Heart left ventricle (tissue), 16 donors: ENCODE results near the gene OXTR. TPM values are rescaled to one million over a fixed set of nuclear protein-coding genes. Genes with fewer than 3 reads are reported as not detected.

ENCODE experiments used
- ATAC-seq, 4 donors: fragments of 200-7000 bp; cut with Tn5 transposase; one replicate each; pipeline ENCODE4 v1.9.1; 2020 to 2022; ENCODE audit warnings: moderate library complexity in 4 of 4, mild to moderate bottlenecking in 3 of 4, moderate number of reproducible peaks in 1 of 4
- DNase-seq, 5 donors: peaks; one replicate each; pipeline ENCODE4 v3.0.0-alpha.2; 2020
- H3K27ac ChIP-seq, 12 donors: fragments of 200-600 bp; sonication (generic) in 4 of 12; one replicate each; pipeline versions ENCODE4 v1.5.0 to v1.8.0; 2016 to 2022; ENCODE audit warnings: mild to moderate bottlenecking in 2 of 12
- H3K27me3 ChIP-seq, 9 donors: fragments of 200-600 bp; sonication (generic) in 2 of 9; one replicate each; pipeline versions ENCODE4 v1.5.1 to v1.8.0; 2016 to 2022; ENCODE audit warnings: mild to moderate bottlenecking in 3 of 9
- H3K36me3 ChIP-seq, 9 donors: fragments of 200-600 bp; sonication (generic) in 2 of 9; one replicate each; pipeline versions ENCODE4 v1.5.0 to v1.8.0; 2018 to 2022; ENCODE audit warnings: mild to moderate bottlenecking in 2 of 9
- H3K4me1 ChIP-seq, 12 donors: fragments of 200-600 bp; sonication (generic) in 4 of 12; one replicate each; pipeline versions ENCODE4 v1.5.0 to v1.8.0; 2016 to 2022; ENCODE audit warnings: mild to moderate bottlenecking in 3 of 12
- H3K4me3 ChIP-seq, 12 donors: fragments of 200-600 bp; sonication (generic) in 4 of 12; one replicate each; pipeline versions ENCODE4 v1.5.0 to v1.8.0; 2017 to 2022; ENCODE audit warnings: mild to moderate bottlenecking in 9 of 12, moderate library complexity in 4 of 12
- H3K9me3 ChIP-seq, 12 donors: fragments of 200-600 bp; sonication (generic) in 4 of 12; one replicate each; pipeline versions ENCODE4 v1.5.0 to v1.8.0; 2016 to 2022; ENCODE audit warnings: mild to moderate bottlenecking in 1 of 12
- CTCF ChIP-seq, 12 donors: fragments of 200-600 bp; sonication (generic) in 4 of 12; IDR thresholded peaks; one replicate each; pipeline versions ENCODE4 v1.5.0 to v1.8.0; 2018 to 2022; ENCODE audit warnings: antibody characterized with exemption in 12 of 12, mild to moderate bottlenecking in 5 of 12
- POLR2A ChIP-seq, 2 donors: fragments of 450-650 bp; IDR thresholded peaks; one replicate each; pipeline ENCODE4 v1.6.1; 2017; ENCODE audit warnings: antibody characterized with exemption in 2 of 2, mild to moderate bottlenecking in 2 of 2, moderate library complexity in 2 of 2
- WGBS, 4 donors: extraction: QIAGEN DNeasy Blood & Tissue Kit in 2 of 4; methylation state at CpG; one replicate each; pipeline versions ENCODE4 v1.1.5 to v1.1.7; 2013 to 2018; 5-methylcytosine and 5-hydroxymethylcytosine counted together
- intact Hi-C, 10 donors: fragments of 100-400 bp; cut with DNase I; formaldehyde crosslinking; loops; one replicate each; pipeline versions ENCODE4 v1.11.1 to v1.14.2; 2022
- polyA plus RNA-seq, 2 donors: library from polyadenylated mRNA; stranded (reverse); fragments of 200-250 nt; gene quantifications; one replicate each; pipeline ENCODE4 v1.2.3, GENCODE V29; 2013
- total RNA-seq, 9 donors: library from RNA; depleted of rRNA in 2 of 9; stranded (reverse); fragments of >200 nt in 2 of 9; fragmentation: NEBNext Ultra II Directional in 3 of 9; extraction: Animal tissue kit (Norgen Biotek cat#: 25700) in 3 of 9; gene quantifications; one replicate each; pipeline versions ENCODE4 v1.1.0 to v1.2.4, GENCODE V29; 2016 to 2023
- donor health status: ischemic (EF 13 %, LVEDD 7.1; RV severe dilation, severe dysfunction).
- donor health status: healthy with polysubstance abuse.
- donor health status: DM: no; HTN: yes; CAD: no.
- donor health status: DM: no; HTN: no; CAD: no.
- donor health status: ischemic (EF 25% LVEDD 6.9; RV normal size, moderate dysfunction).
- donor health status: ischemic (EF 25% LVEDD 5.7; RV mildly dilated, moderate dysfunction).
- donor health status: healthy.
- donor health status: DM: yes; HTN: yes; CAD: no.
- donor health status: ischemic (EF 35%, LVEDD 5.7; RV mildly dilated, moderate dysfunction).
- donor health status: nonischemic (EF 11% LVEDD 7.7; RV severe dilation, severe dysfunction).
- donor health status: DM: yes; HTN: yes; CAD: no.
- donor health status: PGD.
- donor health status: ischemic (EF 29% LVEDD 5.4; RV normal size, mild dysfunction).
- donor health status: nonischemic (EF 23%, LVEDD 6.1; RV moderate dilation, normal function).

Gene OXTR
- total and polyA plus RNA-seq, 11 donors: 0.11 to 0.54 (median 0.23) TPM; not detected in 3

DNA sequence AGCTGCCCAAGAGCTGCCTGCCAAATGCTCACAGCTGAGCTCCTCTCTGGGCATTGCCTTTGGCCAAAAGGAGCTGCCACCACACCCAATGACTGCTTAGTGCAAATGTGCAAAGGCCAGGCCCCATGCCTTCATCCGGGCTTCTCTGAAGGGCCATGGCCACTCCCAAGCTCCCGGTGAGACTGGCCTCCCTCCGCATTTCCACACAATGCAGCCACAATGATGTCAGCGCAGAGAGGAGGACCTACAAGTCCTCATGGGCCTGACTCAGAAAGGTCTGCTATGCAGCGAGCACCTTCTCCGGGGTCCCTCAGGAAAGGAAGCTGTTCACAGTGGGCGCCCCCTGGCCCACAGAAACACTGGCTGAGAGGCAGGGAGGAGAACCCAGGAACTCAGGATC, 12.7 kb downstream of the OXTR start:
- DNase-seq (no peak), ATAC-seq (no peak)
- Histone ChIP-seq H3K9me3 (no peaks in the 10 kb centered on the region), H3K27ac (no peak overlapping the region), H3K4me1 (no peaks in the 10 kb centered on the region), H3K4me3 (no peak overlapping the region), H3K27me3 (no peaks in the 10 kb centered on the region), H3K36me3 (no peaks in the 10 kb centered on the region)
- intact Hi-C loops: loop anchor here in 1 of 10 donors (10.0 kb wide), 1 partner anchor 92 kb away; no protein-coding TSS in a partner anchor
- WGBS, 4 donors: 75 to 91% (median 84%) methylated on average over 5 to 7 of the region's 7 CpGs
- TF ChIP-seq CTCF (IDR thresholded peaks at IDR 0.05) (no peak), POLR2A (IDR thresholded peaks at IDR 0.05) (no peak)

GRCh38 chr3:8755564-8756237, 13.7 kb downstream of the OXTR start:
- H3K9me3 ChIP-seq: no peaks in the 10 kb centered on the region
- DNase-seq (no peak), ATAC-seq (no peak)
- TF ChIP-seq POLR2A (IDR thresholded peaks at IDR 0.05) (no peak), CTCF (IDR thresholded peaks at IDR 0.05) (peak in 2 of 12 donors; percentile 8 to 13)
- 76 to 81% (median 78%) methylated on average over 6 of the region's 6 CpGs for WGBS, 4 donors
- no peak overlapping the region for H3K27ac ChIP-seq
- H3K4me1 ChIP-seq: no peaks in the 10 kb centered on the region
- H3K27me3 ChIP-seq: no peaks in the 10 kb centered on the region
- intact Hi-C loops: loop anchor here in 1 of 10 donors (10.0 kb wide), 1 partner anchor 91 kb away; no protein-coding TSS in a partner anchor
- H3K36me3 ChIP-seq: no peaks in the 10 kb centered on the region
- H3K4me3 ChIP-seq: no peak overlapping the region

DNA sequence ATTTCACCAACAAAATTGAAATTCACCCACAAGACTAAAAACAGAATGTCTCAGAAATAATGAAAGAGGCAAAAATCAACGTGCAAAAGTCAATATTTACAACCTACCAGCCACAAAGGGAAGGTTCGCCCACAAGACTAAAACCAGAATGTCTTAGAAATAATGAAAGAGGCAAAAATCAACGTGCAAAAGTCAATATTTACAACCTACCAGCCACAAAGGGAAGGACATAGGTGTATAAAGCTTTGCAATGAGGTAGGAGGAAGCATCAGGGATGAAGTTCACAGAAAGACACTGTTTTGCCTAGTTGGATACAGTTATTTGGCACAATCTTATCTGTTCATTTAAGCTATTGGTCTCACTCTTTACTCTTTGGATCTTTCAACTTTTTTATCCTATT, 14.3 kb downstream of the OXTR start:
- H3K36me3 ChIP-seq: no peaks in the 10 kb centered on the region
- WGBS, 4 donors: 52 to 81% (median 65%) methylated on average over 3 of the region's 3 CpGs
- intact Hi-C loops: loop anchor here in 1 of 10 donors (10.0 kb wide), 1 partner anchor 90 kb away; no protein-coding TSS in a partner anchor
- H3K27ac ChIP-seq: no peak overlapping the region
- no peaks in the 10 kb centered on the region for H3K27me3 ChIP-seq
- H3K4me3 ChIP-seq: no peak overlapping the region
- DNase-seq (no peak), ATAC-seq (no peak)
- H3K4me1 ChIP-seq: no peaks in the 10 kb centered on the region
- TF ChIP-seq CTCF (IDR thresholded peaks at IDR 0.05) (no peak), POLR2A (IDR thresholded peaks at IDR 0.05) (no peak)
- no peaks in the 10 kb centered on the region for H3K9me3 ChIP-seq

DNA sequence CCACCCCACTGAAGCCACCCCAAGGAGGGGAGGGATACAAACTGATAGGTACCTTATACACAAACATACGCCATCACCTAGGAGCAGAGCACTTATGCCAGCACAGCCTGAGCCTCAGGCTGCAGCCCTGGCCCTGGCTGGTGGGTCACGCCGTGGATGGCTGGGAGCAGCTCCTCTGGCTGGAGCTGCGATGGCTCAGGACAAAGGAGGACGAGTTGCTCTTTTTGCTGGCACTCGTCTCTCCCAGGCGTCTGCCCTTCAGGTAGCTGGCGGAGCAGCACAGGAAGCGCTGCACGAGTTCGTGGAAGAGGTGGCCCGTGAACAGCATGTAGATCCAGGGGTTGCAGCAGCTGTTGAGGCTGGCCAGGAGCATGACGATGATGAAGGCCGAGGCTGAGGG, 16.6 kb downstream of the OXTR start:
- 81 to 86% (median 83%) methylated on average over 14 of the region's 14 CpGs for WGBS, 4 donors
- peak in 1 of 4 donors; percentile 16 for ATAC-seq
- intact Hi-C loops: loop anchor here in 1 of 10 donors (10.0 kb wide), 1 partner anchor 88 kb away; no protein-coding TSS in a partner anchor

More for the DNA sequence above, 16.6 kb downstream of the OXTR start:
- no peak overlapping the region for H3K27ac ChIP-seq
- no peaks in the 10 kb centered on the region for H3K27me3 ChIP-seq
- H3K4me1 ChIP-seq: no peaks in the 10 kb centered on the region
- DNase-seq: no peak
- no peak for TF ChIP-seq CTCF (IDR thresholded peaks at IDR 0.05)
- TF ChIP-seq POLR2A (IDR thresholded peaks at IDR 0.05): no peak
- H3K9me3 ChIP-seq: no peaks in the 10 kb centered on the region
- no peaks in the 10 kb centered on the region for H3K36me3 ChIP-seq
- no peak overlapping the region for H3K4me3 ChIP-seq
